SK-N-SH treated with all-trans-retinoic acid at 6 μM for 48 hours (cell line): ENCODE results near the gene NCKAP5.

Source experiments
- ATAC-seq: fragments of 200-7000 bp; cut with Tn5 transposase; 3 replicates; pipeline ENCODE4 v1.9.1; 2020; ENCODE audit warnings: mild to moderate bottlenecking, moderate library complexity
- ARNTL ChIP-seq: fragments of 450-650 bp; formaldehyde crosslinking; IDR thresholded peaks from 2 replicates; pipeline ENCODE4 v1.5.0; 2020; ENCODE audit warnings: low read depth, mild to moderate bottlenecking, moderate library complexity, borderline replicate concordance
- BACH2 ChIP-seq: fragments of 250-450 bp; sonication (Bioruptor Pico); IDR thresholded peaks from 2 replicates; pipeline ENCODE4 v1.9.0; 2021; ENCODE audit warnings: mild to moderate bottlenecking, borderline replicate concordance
- CREB5 ChIP-seq: fragments of 250-450 bp; sonication (Bioruptor Pico); IDR thresholded peaks from 2 replicates; pipeline ENCODE4 v1.5.1; 2020; ENCODE audit warnings: low read depth, mild to moderate bottlenecking, moderate library complexity
- CSDC2 ChIP-seq: fragments of 250-450 bp; sonication (Bioruptor Pico); IDR thresholded peaks from 2 replicates; pipeline ENCODE4 v1.5.0; 2020; ENCODE audit warnings: mild to moderate bottlenecking, moderate library complexity
- CSRNP3 ChIP-seq: fragments of 250-450 bp; sonication (Bioruptor Pico); IDR thresholded peaks from 2 replicates; pipeline ENCODE4 v1.5.1; 2021; ENCODE audit warnings: mild to moderate bottlenecking, moderate library complexity
- GLIS3 ChIP-seq: fragments of 250-450 bp; sonication (Bioruptor Pico); IDR thresholded peaks from 2 replicates; pipeline ENCODE4 v1.5.0; 2020; ENCODE audit warnings: mild to moderate bottlenecking, moderate library complexity
- ISL1 ChIP-seq: fragments of 250-450 bp; sonication (Bioruptor Pico); IDR thresholded peaks from 2 replicates; pipeline ENCODE4 v2.1.2; 2022; ENCODE audit warnings: mild to moderate bottlenecking, moderate library complexity
- OSR1 ChIP-seq: fragments of 250-450 bp; sonication (Bioruptor Pico); IDR thresholded peaks from 2 replicates; pipeline ENCODE4 v1.8.0; 2022; ENCODE audit warnings: moderate library complexity, mild to moderate bottlenecking, inconsistent platforms
- PATZ1 ChIP-seq: fragments of 250-450 bp; sonication (Bioruptor Pico); IDR thresholded peaks from 2 replicates; pipeline ENCODE4 v1.8.0; 2020; ENCODE audit warnings: mild to moderate bottlenecking, moderate library complexity, borderline replicate concordance
- POU6F1 ChIP-seq: fragments of 250-450 bp; sonication (Bioruptor Pico); IDR thresholded peaks from 2 replicates; pipeline ENCODE4 v1.8.0; 2021; ENCODE audit warnings: low read depth, mild to moderate bottlenecking, moderate library complexity, borderline replicate concordance
- RARB ChIP-seq: fragments of 250-450 bp; sonication (Bioruptor Pico); IDR thresholded peaks from 2 replicates; pipeline ENCODE4 v1.8.0; 2021; ENCODE audit warnings: mild to moderate bottlenecking, moderate library complexity
- SNAI2 ChIP-seq: fragments of 250-450 bp; sonication (Bioruptor Pico); IDR thresholded peaks from 2 replicates; pipeline ENCODE4 v1.5.0; 2020; ENCODE audit warnings: mild to moderate bottlenecking, moderate library complexity
- TCF4 ChIP-seq: fragments of 250-450 bp; sonication (Bioruptor Pico); IDR thresholded peaks from 2 replicates; pipeline ENCODE4 v1.8.0; 2021; ENCODE audit warnings: mild to moderate bottlenecking, moderate library complexity, borderline replicate concordance
- TOX ChIP-seq: fragments of 250-450 bp; sonication (Bioruptor Pico); IDR thresholded peaks from 2 replicates; pipeline ENCODE4 v1.8.0; 2021; ENCODE audit warnings: mild to moderate bottlenecking, moderate library complexity, borderline replicate concordance
- ZC3H10 ChIP-seq: fragments of 250-450 bp; sonication (Bioruptor Pico); IDR thresholded peaks from 2 replicates; pipeline ENCODE4 v1.5.1; 2021; ENCODE audit warnings: mild to moderate bottlenecking, moderate library complexity
- ZFP3 ChIP-seq: fragments of 250-450 bp; sonication (Bioruptor Pico); IDR thresholded peaks from 2 replicates; pipeline ENCODE4 v1.5.0; 2020; ENCODE audit warnings: mild to moderate bottlenecking, moderate library complexity
- ZNF565 ChIP-seq: fragments of 450-650 bp; formaldehyde crosslinking; conservative IDR thresholded peaks from 2 replicates; pipeline ENCODE4 v1.5.0; 2020; ENCODE audit warnings: low read depth, mild to moderate bottlenecking, moderate library complexity
- ZNF70 ChIP-seq: fragments of 450-650 bp; formaldehyde crosslinking; IDR thresholded peaks from 2 replicates; pipeline ENCODE4 v1.5.0; 2020; ENCODE audit warnings: mild to moderate bottlenecking, moderate library complexity
- ZNF8 ChIP-seq: fragments of 450-650 bp; formaldehyde crosslinking; IDR thresholded peaks from 2 replicates; pipeline ENCODE4 v1.5.0; 2020; ENCODE audit warnings: mild to moderate bottlenecking, moderate library complexity

The NCKAP5 gene

GRCh38 chr2:133457861-133458260, 110.4 kb downstream of the NCKAP5 start:
- TF ChIP-seq CSDC2 (CRISPR knock-in tag) (no peak), ARNTL (CRISPR knock-in tag) (no peak), GLIS3 (CRISPR knock-in tag) (no peak), ZFP3 (CRISPR knock-in tag) (no peak), CSRNP3 (no peak), ISL1 (CRISPR knock-in tag) (no peak), ZC3H10 (no peak), PATZ1 (CRISPR knock-in tag) (no peak), CREB5 (CRISPR knock-in tag) (no peak), TOX (CRISPR knock-in tag) (no peak)
- ATAC-seq, result no peak

- no peak for ATAC-seq
- no peak for TF ChIP-seq OSR1
- TF ChIP-seq CREB5 (CRISPR knock-in tag), result no peak
- TF ChIP-seq ARNTL (CRISPR knock-in tag), result no peak
- TF ChIP-seq TCF4 (CRISPR knock-in tag), result no peak
- no peak for TF ChIP-seq SNAI2
- no peak for TF ChIP-seq BACH2 (CRISPR knock-in tag)
- no peak for TF ChIP-seq CSDC2 (CRISPR knock-in tag)
- TF ChIP-seq CSRNP3, result no peak
- no peak for TF ChIP-seq ZNF565
- TF ChIP-seq POU6F1 (CRISPR knock-in tag), result no peak
These were observed 111.3 kb downstream of the NCKAP5 start for GRCh38 chr2:133456971-133457370.

- TF ChIP-seq ZNF70 (no peak), GLIS3 (CRISPR knock-in tag) (no peak), ZNF565 (no peak), RARB (no peak), PATZ1 (CRISPR knock-in tag) (no peak), BACH2 (CRISPR knock-in tag) (no peak), POU6F1 (CRISPR knock-in tag) (no peak), TCF4 (CRISPR knock-in tag) (no peak), ZNF8 (CRISPR knock-in tag) (no peak)
- ATAC-seq, result no peak
These were observed 112.1 kb downstream of the NCKAP5 start for GRCh38 chr2:133456156-133456555.
